Heart left ventricle (tissue), 13 donors: ENCODE measurements around the gene FOXL1.

Experiments used
- CTCF ChIP-seq, 12 donors: fragments of 200-600 bp; sonication (generic) in 4 of 12; IDR thresholded peaks; one replicate each; pipeline versions ENCODE4 v1.5.0 to v1.8.0; 2018 to 2022; ENCODE audit warnings: antibody characterized with exemption in 12 of 12, mild to moderate bottlenecking in 5 of 12
- POLR2A ChIP-seq, 2 donors: fragments of 450-650 bp; IDR thresholded peaks; one replicate each; pipeline ENCODE4 v1.6.1; 2017; ENCODE audit warnings: antibody characterized with exemption in 2 of 2, mild to moderate bottlenecking in 2 of 2, moderate library complexity in 2 of 2
- donor health status: ischemic (EF 13 %, LVEDD 7.1; RV severe dilation, severe dysfunction).
- donor health status: DM: no; HTN: yes; CAD: no.
- donor health status: DM: no; HTN: no; CAD: no.
- donor health status: ischemic (EF 25% LVEDD 6.9; RV normal size, moderate dysfunction).
- donor health status: ischemic (EF 25% LVEDD 5.7; RV mildly dilated, moderate dysfunction).
- donor health status: ischemic (EF 35%, LVEDD 5.7; RV mildly dilated, moderate dysfunction).
- donor health status: nonischemic (EF 11% LVEDD 7.7; RV severe dilation, severe dysfunction).
- donor health status: DM: yes; HTN: yes; CAD: no.
- donor health status: PGD.
- donor health status: ischemic (EF 29% LVEDD 5.4; RV normal size, mild dysfunction).
- donor health status: nonischemic (EF 23%, LVEDD 6.1; RV moderate dilation, normal function).

- TF ChIP-seq CTCF (IDR thresholded peaks at IDR 0.05) (no peak), POLR2A (IDR thresholded peaks at IDR 0.05) (no peak)
Measured at GRCh38 chr16:86536621-86537020, 41.7 kb upstream of the FOXL1 start.
